Activated naive CD8-positive, alpha-beta T cell treated with anti-CD3 and anti-CD28 coated beads, Interleukin-2, amount 10 ng/mL, durations not matched to agents 7 days and 5 days (primary cell): ENCODE results near the gene LDB2. TPM values are rescaled to one million over a fixed set of nuclear protein-coding genes. Genes with fewer than 3 reads are reported as not detected.

Source experiments
- ATAC-seq: fragments of 150-1000 bp; cut with Tn5 transposase; one replicate; pipeline ENCODE4 v1.10.0; 2021; ENCODE audit warnings: low read depth, moderate library complexity
- POLR2A ChIA-PET: fragments of 350-600 bp; sonication (Branson Sonifier 250); formaldehyde crosslinking; loops from one replicate; lab custom pipeline; 2021; ENCODE audit warnings: antibody characterized with exemption; lab: Charles Lee
- DNase-seq: peaks from one replicate; pipeline ENCODE4 v3.0.0; 2021
- H3K27ac Mint-ChIP-seq: one replicate; pipeline ENCODE4 v1.8.0; 2022; ENCODE audit warnings: mild to moderate bottlenecking, mixed read lengths
- H3K27me3 Mint-ChIP-seq: one replicate; pipeline ENCODE4 v1.8.0; 2022; ENCODE audit warnings: mild to moderate bottlenecking, moderate library complexity, mixed read lengths
- H3K36me3 Mint-ChIP-seq: one replicate; pipeline ENCODE4 v1.8.0; 2021; ENCODE audit warnings: mild to moderate bottlenecking, mixed read lengths
- H3K4me1 Mint-ChIP-seq: one replicate; pipeline ENCODE4 v1.8.0; 2021; ENCODE audit warnings: mixed read lengths
- H3K4me3 Mint-ChIP-seq: one replicate; pipeline ENCODE4 v1.8.0; 2022; ENCODE audit warnings: mild to moderate bottlenecking, moderate library complexity, mixed read lengths
- H3K9me3 Mint-ChIP-seq: one replicate; pipeline ENCODE4 v1.8.0; 2021; ENCODE audit warnings: mixed read lengths
- total RNA-seq, 2 experiments: library from RNA; stranded (reverse); gene quantifications; one replicate each; pipeline ENCODE4 v1.2.3, GENCODE V29; 2021

Gene LDB2
- total RNA-seq, 2 experiments from 2014 or later, result not detected

DNA sequence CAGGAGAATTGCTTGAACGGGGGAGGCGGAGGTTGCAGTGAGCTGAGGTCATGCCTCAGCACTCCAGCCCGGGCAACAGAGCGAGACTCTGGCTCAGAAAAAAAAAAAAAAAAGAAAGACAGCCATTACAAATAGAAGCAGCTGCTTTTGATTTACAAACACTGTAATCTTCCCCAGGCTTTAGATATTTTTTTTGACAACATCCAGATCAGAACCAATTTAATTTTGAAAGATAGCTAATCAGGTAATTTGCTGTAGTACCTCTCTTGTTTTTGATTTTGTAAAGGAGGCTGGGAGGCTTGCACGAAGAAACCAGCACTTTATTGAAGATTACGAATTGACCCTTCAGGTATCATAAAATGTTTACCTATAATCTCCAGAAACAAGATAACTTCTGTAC, 107.0 kb downstream of the LDB2 start:
- POLR2A ChIA-PET, result interaction anchor here (0.6 kb wide), 1 partner anchor 629 kb away, joined by 3 read pairs; no protein-coding TSS in a partner anchor
- DNase-seq (no peak), ATAC-seq (no peak)
- Mint-ChIP-seq H3K27me3 (peaks cover 8% of the 10 kb centered on the region), H3K36me3 (no peaks in the 10 kb centered on the region), H3K4me1 (peaks cover 2% of the 10 kb centered on the region), H3K9me3 (no peaks in the 10 kb centered on the region), H3K27ac (no peak overlapping the region), H3K4me3 (no peak overlapping the region)

DNA sequence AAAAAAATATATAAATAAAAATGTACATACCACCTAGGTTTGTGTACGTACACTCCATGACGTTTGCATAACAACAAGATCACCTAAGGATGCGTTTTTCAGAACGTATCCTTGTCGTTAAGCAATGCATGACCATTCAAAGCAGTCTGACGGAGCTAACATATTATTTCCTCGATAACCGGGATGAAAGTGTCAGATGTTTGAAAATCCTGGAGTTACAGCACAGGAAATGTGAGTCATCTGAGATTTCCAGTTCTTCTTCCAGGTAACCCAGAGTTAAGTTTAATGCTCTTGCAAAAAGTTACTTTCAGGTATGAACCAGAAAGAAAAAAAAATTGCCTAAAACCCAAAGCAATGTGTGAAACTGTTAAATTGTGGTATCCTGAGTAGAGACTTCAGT, 107.9 kb downstream of the LDB2 start:
- POLR2A ChIA-PET, result no interaction called here
- H3K27me3 Mint-ChIP-seq, result peaks cover 2% of the 10 kb centered on the region
- H3K27ac Mint-ChIP-seq, result no peak overlapping the region
- DNase-seq (no peak), ATAC-seq (no peak)
- no peaks in the 10 kb centered on the region for H3K36me3 Mint-ChIP-seq
- no peak overlapping the region for H3K4me3 Mint-ChIP-seq
- no peaks in the 10 kb centered on the region for H3K9me3 Mint-ChIP-seq
- peaks cover 2% of the 10 kb centered on the region for H3K4me1 Mint-ChIP-seq

DNA sequence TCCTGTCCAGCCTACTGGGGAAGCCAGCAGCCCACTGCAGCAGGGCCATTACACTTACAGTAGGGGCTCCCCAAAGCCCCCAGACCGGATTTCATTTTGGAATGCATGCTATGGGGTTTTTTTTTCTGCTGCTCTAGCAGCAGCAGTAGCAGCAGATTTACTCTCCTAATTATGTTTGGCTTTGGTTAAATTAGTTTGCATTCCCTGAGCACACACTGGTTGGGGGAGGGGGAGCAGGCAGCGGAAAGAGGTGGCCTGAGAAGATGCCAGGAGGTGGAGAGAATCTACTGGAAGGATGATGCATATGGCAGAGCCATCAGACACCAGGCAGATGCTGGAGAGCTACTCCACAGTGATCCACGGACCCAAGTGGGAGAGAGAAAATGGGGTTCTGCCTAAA, 109.6 kb downstream of the LDB2 start:
- no peaks in the 10 kb centered on the region for H3K36me3 Mint-ChIP-seq
- DNase-seq (no peak), ATAC-seq (no peak)
- H3K9me3 Mint-ChIP-seq, result no peaks in the 10 kb centered on the region
- H3K27ac Mint-ChIP-seq, result no peak overlapping the region
- no peak overlapping the region for H3K4me3 Mint-ChIP-seq
- H3K4me1 Mint-ChIP-seq, result no peaks in the 10 kb centered on the region
- no peaks in the 10 kb centered on the region for H3K27me3 Mint-ChIP-seq
- POLR2A ChIA-PET, result no interaction called here

DNA sequence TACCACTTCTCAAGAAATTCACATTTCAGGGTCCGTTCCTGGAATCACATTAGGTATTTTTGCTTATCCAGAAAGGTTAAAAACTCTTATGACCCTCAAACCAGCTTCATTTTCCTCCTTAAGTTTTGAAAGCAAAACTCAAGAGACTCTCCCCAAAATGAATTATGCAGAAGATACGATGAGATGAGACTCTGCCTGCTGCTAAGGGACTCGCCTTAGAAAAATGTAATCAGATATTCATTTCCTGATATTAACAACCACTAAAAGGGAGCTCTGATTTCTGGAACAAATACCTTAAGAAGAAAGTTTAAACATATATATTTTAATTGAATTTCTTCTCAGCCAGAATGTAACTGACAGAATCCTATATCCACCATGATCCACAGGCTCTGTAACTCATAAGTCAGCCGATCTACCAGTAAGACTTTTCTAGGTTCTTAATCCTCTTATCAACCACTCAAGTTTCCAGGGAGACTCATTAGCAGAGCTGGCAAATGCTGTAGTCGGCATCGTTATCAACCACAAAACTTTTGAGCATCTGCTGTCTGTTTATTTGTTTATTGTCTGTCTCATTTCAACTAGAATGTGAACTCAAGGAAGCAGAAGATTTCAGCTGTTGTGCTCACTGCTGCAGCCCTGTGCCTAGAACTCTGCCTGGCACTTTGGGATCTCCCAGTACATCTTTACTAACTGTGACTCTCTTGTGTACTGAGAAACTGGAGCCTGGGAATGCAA, 112.5 kb downstream of the LDB2 start:
- H3K4me1 Mint-ChIP-seq, result no peaks in the 10 kb centered on the region
- peaks cover 2% of the 10 kb centered on the region for H3K27me3 Mint-ChIP-seq
- no peak for ATAC-seq
- POLR2A ChIA-PET, result no interaction called here
- DNase-seq, result no peak
- H3K36me3 Mint-ChIP-seq, result no peaks in the 10 kb centered on the region
- H3K9me3 Mint-ChIP-seq, result no peaks in the 10 kb centered on the region
- no peak overlapping the region for H3K27ac Mint-ChIP-seq
- H3K4me3 Mint-ChIP-seq, result no peak overlapping the region

DNA sequence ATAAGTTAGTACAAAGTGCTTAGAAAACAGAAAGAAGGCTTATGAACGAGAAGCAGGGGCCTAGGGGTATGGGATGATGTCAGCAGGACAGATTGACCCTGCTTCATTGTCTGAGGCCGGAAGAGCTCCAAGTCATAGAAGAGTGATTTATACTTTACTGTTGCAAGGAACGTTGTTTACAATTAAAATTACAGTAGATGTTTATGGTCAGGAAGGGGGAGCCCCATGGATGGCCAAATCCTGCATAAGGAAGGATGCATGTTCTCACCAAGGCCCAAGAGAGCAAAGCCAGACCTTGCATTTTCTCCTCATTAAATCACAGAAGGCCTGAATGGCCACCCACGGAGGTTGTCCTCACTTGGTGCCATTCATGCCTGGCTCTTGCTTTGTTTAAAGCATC, 115.3 kb downstream of the LDB2 start:
- Mint-ChIP-seq H3K4me1 (no peaks in the 10 kb centered on the region), H3K4me3 (no peak overlapping the region), H3K27ac (no peak overlapping the region), H3K9me3 (no peaks in the 10 kb centered on the region), H3K36me3 (no peaks in the 10 kb centered on the region), H3K27me3 (peaks cover 4% of the 10 kb centered on the region)
- POLR2A ChIA-PET, result no interaction called here
- DNase-seq (no peak), ATAC-seq (no peak)

- POLR2A ChIA-PET, result no interaction called here
- Mint-ChIP-seq H3K4me1 (no peaks in the 10 kb centered on the region), H3K36me3 (no peaks in the 10 kb centered on the region), H3K27me3 (peaks cover 4% of the 10 kb centered on the region), H3K27ac (no peak overlapping the region), H3K4me3 (no peak overlapping the region), H3K9me3 (no peaks in the 10 kb centered on the region)
- DNase-seq (no peak), ATAC-seq (no peak)
These were observed 119.3 kb downstream of the LDB2 start for GRCh38 chr4:16779028-16779675.

DNA sequence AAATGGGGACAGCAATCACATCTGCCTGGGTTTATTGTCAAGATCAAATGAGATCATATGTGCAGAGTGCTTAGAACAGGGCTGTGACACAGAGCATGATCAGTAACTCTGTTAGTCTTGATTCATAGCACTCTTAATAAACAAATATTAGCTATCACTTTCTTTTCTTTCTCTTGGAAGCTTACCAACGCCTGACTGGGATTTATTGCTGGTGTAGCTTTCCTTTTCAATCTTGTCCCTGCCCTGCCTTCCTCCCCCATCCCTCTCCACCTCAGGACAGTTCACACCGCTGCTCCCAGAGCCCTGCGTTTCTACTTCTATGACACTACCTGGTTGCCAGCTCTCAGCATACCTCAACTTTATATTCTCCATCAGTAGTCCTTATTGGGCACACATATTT, 120.7 kb downstream of the LDB2 start:
- Mint-ChIP-seq H3K36me3 (no peaks in the 10 kb centered on the region), H3K9me3 (no peaks in the 10 kb centered on the region), H3K4me3 (no peak overlapping the region), H3K27me3 (peaks cover 4% of the 10 kb centered on the region), H3K27ac (no peak overlapping the region), H3K4me1 (no peaks in the 10 kb centered on the region)
- DNase-seq (no peak), ATAC-seq (no peak)
- POLR2A ChIA-PET, result no interaction called here

- H3K9me3 Mint-ChIP-seq, result no peaks in the 10 kb centered on the region
- DNase-seq (no peak), ATAC-seq (no peak)
- POLR2A ChIA-PET, result no interaction called here
- H3K36me3 Mint-ChIP-seq, result no peaks in the 10 kb centered on the region
- no peak overlapping the region for H3K27ac Mint-ChIP-seq
- peaks cover 7% of the 10 kb centered on the region for H3K27me3 Mint-ChIP-seq
- H3K4me3 Mint-ChIP-seq, result no peak overlapping the region
- H3K4me1 Mint-ChIP-seq, result no peaks in the 10 kb centered on the region
These were observed 122.9 kb downstream of the LDB2 start for GRCh38 chr4:16775411-16776154.

GRCh38 chr4:16772366-16772850, 126.0 kb downstream of the LDB2 start:
- DNase-seq (no peak), ATAC-seq (no peak)
- no peaks in the 10 kb centered on the region for H3K36me3 Mint-ChIP-seq
- H3K27me3 Mint-ChIP-seq, result peaks cover 5% of the 10 kb centered on the region
- POLR2A ChIA-PET, result no interaction called here
- no peak overlapping the region for H3K27ac Mint-ChIP-seq
- H3K9me3 Mint-ChIP-seq, result no peaks in the 10 kb centered on the region
- H3K4me1 Mint-ChIP-seq, result no peaks in the 10 kb centered on the region
- no peak overlapping the region for H3K4me3 Mint-ChIP-seq

GRCh38 chr4:16770710-16771285, 127.6 kb downstream of the LDB2 start:
- no peak overlapping the region for H3K27ac Mint-ChIP-seq
- no peaks in the 10 kb centered on the region for H3K4me1 Mint-ChIP-seq
- ATAC-seq (no peak), DNase-seq (no peak)
- H3K9me3 Mint-ChIP-seq, result no peaks in the 10 kb centered on the region
- POLR2A ChIA-PET, result no interaction called here
- H3K4me3 Mint-ChIP-seq, result no peak overlapping the region
- H3K27me3 Mint-ChIP-seq, result peaks cover 5% of the 10 kb centered on the region
- no peaks in the 10 kb centered on the region for H3K36me3 Mint-ChIP-seq

- no peak overlapping the region for H3K27ac Mint-ChIP-seq
- H3K4me3 Mint-ChIP-seq, result no peak overlapping the region
- no peaks in the 10 kb centered on the region for H3K4me1 Mint-ChIP-seq
- H3K9me3 Mint-ChIP-seq, result no peaks in the 10 kb centered on the region
- POLR2A ChIA-PET, result no interaction called here
- peaks cover 5% of the 10 kb centered on the region for H3K27me3 Mint-ChIP-seq
- H3K36me3 Mint-ChIP-seq, result no peaks in the 10 kb centered on the region
- DNase-seq, result no peak
- no peak for ATAC-seq
These were observed 130.6 kb downstream of the LDB2 start for GRCh38 chr4:16767861-16768260.

- Mint-ChIP-seq H3K36me3 (no peaks in the 10 kb centered on the region), H3K4me1 (no peaks in the 10 kb centered on the region), H3K9me3 (no peaks in the 10 kb centered on the region), H3K27ac (no peak overlapping the region), H3K27me3 (peaks cover 5% of the 10 kb centered on the region), H3K4me3 (no peak overlapping the region)
- no peak for DNase-seq
- ATAC-seq, result no peak
- POLR2A ChIA-PET, result no interaction called here
These were observed 131.2 kb downstream of the LDB2 start for GRCh38 chr4:16767251-16767650.

DNA sequence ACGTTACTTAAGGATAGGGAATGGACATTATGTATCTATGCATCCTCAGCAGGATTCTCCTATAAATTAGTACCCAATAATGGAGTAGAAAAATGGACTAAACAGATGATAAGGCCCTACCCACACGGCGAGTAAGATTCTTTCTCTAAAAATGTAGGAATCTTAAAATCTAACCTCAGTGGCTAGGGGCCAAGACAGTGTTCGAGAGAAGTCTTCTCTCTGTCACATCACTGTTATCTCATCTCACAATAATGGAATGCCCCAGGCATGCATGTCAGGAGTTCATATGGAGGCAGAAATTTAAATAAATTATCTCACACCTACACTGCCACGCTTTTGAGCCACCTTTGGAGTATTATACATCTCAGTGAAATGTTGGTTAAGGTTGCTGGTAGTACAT, 132.9 kb downstream of the LDB2 start:
- H3K9me3 Mint-ChIP-seq, result no peaks in the 10 kb centered on the region
- POLR2A ChIA-PET, result no interaction called here
- DNase-seq, result no peak
- no peak overlapping the region for H3K27ac Mint-ChIP-seq
- H3K27me3 Mint-ChIP-seq, result no peaks in the 10 kb centered on the region
- no peak for ATAC-seq
- no peaks in the 10 kb centered on the region for H3K4me1 Mint-ChIP-seq
- H3K36me3 Mint-ChIP-seq, result no peaks in the 10 kb centered on the region
- H3K4me3 Mint-ChIP-seq, result no peak overlapping the region
